Measurements from ENCODE around the gene GJA4. TPM values are rescaled to one million over a fixed set of nuclear protein-coding genes. Genes with fewer than 3 reads are reported as not detected.
"Not testable (repeated sequence)": the region's sequence is repeated elsewhere in the genome, so short reads cannot be mapped to it uniquely, and the experiment has no call there.

Gene GJA4
- total RNA-seq, 1 experiment from 2014 or later: not detected

DNA sequence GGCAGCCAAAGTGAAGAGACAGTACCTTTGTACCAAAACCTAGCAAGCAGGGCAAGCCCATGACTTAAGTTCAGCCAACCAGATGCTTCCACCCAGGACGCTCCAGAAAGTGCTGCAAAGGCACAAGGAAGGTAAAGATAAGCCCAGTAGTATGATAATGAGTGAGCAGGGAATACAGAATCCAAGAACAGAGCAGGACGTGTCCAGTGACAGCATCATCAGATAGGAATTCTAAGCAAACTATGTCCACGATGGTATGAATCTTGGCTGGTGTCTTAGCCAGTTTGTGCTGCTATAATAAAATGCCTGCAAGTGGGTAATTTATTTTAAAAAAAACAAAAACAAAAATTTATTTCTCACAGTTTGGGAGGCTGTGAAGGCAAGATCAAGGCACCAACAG, 13.6 kb downstream of the GJA4 start:
- no peak for DNase-seq
- H3K4me3 ChIP-seq: no peak overlapping the region

GRCh38 chr1:34808051-34808810, 15.4 kb downstream of the GJA4 start:
- Histone ChIP-seq H3K27me3 (no peaks in the 10 kb centered on the region), H3K4me3 (no peak overlapping the region), H3K36me3 (no peaks in the 10 kb centered on the region), H3K9me3 (peaks cover 8% of the 10 kb centered on the region)
- DNase-seq: no peak

More for the DNA sequence above, 13.6 kb downstream of the GJA4 start:
- Histone ChIP-seq H3K27me3 (no peaks in the 10 kb centered on the region), H3K9me3 (peaks cover 8% of the 10 kb centered on the region), H3K36me3 (no peaks in the 10 kb centered on the region)

DNA sequence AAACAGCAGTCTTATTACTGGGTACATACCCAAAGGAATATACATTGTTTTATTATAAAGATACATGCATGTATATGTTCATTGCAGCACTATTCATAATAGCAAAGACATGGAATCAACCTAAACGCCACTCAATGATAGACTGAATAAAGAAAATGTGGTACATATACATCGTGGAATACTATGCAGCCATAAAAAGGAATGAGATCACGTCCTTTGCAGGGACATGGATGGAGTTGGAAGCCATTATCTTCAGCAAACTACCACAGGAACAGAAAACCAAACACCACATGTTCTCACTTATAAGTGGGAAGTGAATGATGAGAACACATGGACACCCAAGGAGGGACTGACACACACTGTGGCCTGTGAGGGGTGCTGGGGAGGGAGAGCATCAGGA, 18.0 kb downstream of the GJA4 start:
- not testable (repeated sequence) for H3K9me3 ChIP-seq, H3K36me3 ChIP-seq, DNase-seq, H3K27me3 ChIP-seq, H3K4me3 ChIP-seq

DNA sequence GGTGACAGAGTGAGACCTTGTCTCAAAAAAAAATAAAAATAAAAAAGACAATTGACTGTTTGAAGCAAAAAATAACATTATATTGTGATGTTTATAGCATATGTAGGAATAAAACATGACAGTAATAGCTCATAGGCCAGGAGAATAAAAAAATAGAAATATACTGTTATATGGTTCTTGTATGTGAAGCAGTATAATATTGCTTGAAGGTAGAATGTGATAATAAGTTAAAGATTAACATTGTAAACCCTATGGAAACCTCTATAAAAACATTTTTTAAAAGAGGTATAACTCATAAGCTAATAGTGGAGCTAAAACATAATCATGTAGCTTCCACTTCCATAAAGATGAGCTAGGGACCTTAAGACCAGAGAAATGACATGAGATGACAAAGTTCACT, 23.5 kb downstream of the GJA4 start:
- H3K36me3 ChIP-seq: no peaks in the 10 kb centered on the region
- no peak for DNase-seq
- H3K4me3 ChIP-seq: no peak overlapping the region
- H3K9me3 ChIP-seq: no peaks in the 10 kb centered on the region
- no peaks in the 10 kb centered on the region for H3K27me3 ChIP-seq

DNA sequence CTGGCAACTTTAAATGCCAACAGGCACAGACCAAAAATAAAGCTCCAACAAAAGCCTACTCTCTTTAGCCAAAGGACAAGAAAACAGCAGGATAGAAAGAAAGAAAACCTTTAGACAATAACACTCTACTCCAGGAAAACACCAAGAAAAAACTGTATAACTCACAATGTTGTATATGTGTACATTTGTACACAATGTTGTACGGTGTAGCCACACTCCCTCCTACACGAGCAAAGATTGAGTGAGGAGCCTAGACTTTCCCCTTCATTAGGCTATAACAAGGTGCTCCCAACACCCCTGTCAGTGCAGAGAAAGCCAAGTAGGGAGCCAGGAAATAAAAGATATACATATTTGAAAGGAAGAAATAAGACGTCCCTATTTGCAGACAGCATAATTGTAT, 24.0 kb downstream of the GJA4 start:
- Histone ChIP-seq H3K4me3 (no peak overlapping the region), H3K27me3 (no peaks in the 10 kb centered on the region), H3K36me3 (no peaks in the 10 kb centered on the region), H3K9me3 (no peaks in the 10 kb centered on the region)
- DNase-seq: no peak

- not testable (repeated sequence) for H3K4me3 ChIP-seq, H3K9me3 ChIP-seq, H3K36me3 ChIP-seq, DNase-seq, H3K27me3 ChIP-seq
These were observed 26.1 kb downstream of the GJA4 start for GRCh38 chr1:34818862-34819261.

- no peaks in the 10 kb centered on the region for H3K9me3 ChIP-seq
- H3K27me3 ChIP-seq: no peaks in the 10 kb centered on the region
- no peak for DNase-seq
- H3K36me3 ChIP-seq: no peaks in the 10 kb centered on the region
- no peak overlapping the region for H3K4me3 ChIP-seq
These were observed 29.4 kb downstream of the GJA4 start for GRCh38 chr1:34822202-34822601.

- Histone ChIP-seq H3K4me3 (no peak overlapping the region), H3K9me3 (no peaks in the 10 kb centered on the region), H3K36me3 (no peaks in the 10 kb centered on the region), H3K27me3 (no peaks in the 10 kb centered on the region)
- DNase-seq: no peak
These were observed 32.1 kb downstream of the GJA4 start for GRCh38 chr1:34824817-34825454.

DNA sequence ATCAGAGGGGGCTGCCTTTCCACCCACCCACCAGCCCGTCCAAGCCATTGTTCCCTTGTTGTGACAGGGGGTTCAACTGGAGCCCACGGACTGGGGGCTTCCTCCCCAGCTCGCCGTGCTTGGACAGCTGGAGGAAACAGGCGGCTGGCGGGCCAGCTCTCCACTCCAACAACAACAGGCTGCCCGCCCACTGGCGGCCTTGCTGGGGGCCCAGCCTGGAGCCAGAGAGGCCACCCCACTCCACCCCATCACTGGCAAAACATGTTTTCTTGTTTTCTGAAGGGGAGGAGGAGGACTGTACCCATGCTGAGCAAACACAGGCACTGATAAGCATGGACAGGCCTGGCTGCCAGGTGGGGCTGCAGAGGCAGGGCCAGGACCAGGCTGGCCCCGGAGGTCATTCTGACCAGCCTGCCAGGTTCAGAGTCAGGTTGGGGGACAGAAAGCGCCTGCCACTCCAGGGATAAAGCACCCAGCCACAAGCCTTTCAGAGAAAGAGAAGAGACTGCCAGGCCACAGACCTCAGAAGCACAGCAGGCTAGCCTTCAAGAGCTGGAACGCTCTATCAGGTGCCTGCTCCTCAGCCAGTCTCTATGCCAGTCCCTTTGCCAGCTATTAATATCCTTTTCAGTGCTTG, 32.8 kb downstream of the GJA4 start:
- no peaks in the 10 kb centered on the region for H3K9me3 ChIP-seq
- no peak overlapping the region for H3K4me3 ChIP-seq
- DNase-seq: no peak
- no peaks in the 10 kb centered on the region for H3K36me3 ChIP-seq
- no peaks in the 10 kb centered on the region for H3K27me3 ChIP-seq

GRCh38 chr1:34827341-34827941, 34.6 kb downstream of the GJA4 start:
- no peak for DNase-seq
- H3K9me3 ChIP-seq: no peaks in the 10 kb centered on the region
- H3K27me3 ChIP-seq: no peaks in the 10 kb centered on the region
- H3K4me3 ChIP-seq: no peak overlapping the region
- H3K36me3 ChIP-seq: no peaks in the 10 kb centered on the region

DNA sequence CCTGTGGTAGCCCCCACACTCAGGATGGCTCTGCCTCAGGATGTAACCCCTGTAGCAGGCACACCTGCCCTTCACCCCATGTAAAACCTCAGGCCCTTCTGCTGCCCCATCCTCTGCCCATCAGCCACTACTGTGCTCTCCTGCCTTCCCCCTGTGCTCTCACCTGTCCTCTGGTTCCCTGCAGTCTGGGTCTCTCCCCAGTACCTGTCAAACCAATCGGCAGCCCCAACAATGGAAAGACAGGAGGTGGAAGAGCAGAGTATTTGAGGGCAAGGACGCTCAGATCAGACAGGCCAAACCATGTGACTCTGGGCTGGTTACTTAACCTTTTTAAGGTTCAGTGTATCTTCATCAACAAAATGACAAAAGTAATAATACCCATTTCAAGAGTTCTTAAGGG, 35.8 kb downstream of the GJA4 start:
- no peak for DNase-seq
- no peaks in the 10 kb centered on the region for H3K9me3 ChIP-seq
- no peak overlapping the region for H3K4me3 ChIP-seq
- H3K27me3 ChIP-seq: no peaks in the 10 kb centered on the region
- H3K36me3 ChIP-seq: no peaks in the 10 kb centered on the region

DNA sequence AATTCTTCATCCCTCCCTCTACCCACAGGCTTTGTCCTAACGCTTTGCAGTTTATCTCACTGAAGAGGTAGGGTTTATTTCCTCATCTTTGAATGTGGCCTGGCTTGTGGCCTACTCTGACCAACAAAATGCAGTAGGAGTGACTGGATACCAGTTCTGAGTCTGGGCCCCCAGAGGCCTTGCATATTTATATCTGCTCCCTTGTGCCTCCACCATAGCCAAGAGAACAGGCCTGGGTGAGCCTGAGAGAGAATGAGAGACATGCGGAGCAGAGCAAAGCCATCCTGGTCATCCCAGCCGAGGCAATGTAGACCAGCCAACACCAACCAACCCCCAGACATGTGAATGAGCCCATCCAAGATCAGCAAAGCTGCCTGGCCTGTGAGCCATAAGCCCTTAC, 36.5 kb downstream of the GJA4 start:
- Histone ChIP-seq H3K9me3 (no peaks in the 10 kb centered on the region), H3K4me3 (no peak overlapping the region), H3K27me3 (no peaks in the 10 kb centered on the region), H3K36me3 (no peaks in the 10 kb centered on the region)
- DNase-seq: no peak

DNA sequence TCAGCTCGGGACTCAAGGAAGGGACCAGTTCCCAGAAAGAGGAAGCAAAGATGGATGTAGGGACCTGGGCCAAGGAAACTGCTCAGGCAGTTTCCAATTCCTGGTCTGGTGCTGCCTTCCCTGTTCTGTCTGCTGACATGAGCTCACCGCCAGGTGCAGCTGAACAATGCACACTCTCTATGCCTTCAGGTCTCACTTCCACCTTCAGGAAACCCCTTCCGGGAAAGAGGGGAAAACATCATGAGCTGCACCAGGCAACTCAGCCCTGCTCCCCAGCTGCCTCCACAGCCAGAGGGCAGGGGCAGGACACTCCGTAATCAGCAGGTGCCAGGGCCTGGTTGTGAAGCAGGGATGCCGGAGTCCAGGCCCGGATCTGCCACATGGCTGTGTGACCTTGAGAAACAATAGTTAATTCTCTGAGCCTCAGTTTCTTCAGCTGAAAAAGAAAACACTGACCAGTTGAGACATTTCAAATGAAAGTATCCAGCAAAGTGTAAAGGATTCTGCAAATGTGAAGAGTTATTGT, 39.0 kb downstream of the GJA4 start:
- H3K27me3 ChIP-seq: no peaks in the 10 kb centered on the region
- no peaks in the 10 kb centered on the region for H3K9me3 ChIP-seq
- no peak overlapping the region for H3K4me3 ChIP-seq
- no peak for DNase-seq
- no peaks in the 10 kb centered on the region for H3K36me3 ChIP-seq

GRCh38 chr1:34833711-34834110, 40.9 kb downstream of the GJA4 start:
- H3K4me3 ChIP-seq: no peak overlapping the region
- no peaks in the 10 kb centered on the region for H3K9me3 ChIP-seq
- no peaks in the 10 kb centered on the region for H3K27me3 ChIP-seq
- H3K36me3 ChIP-seq: no peaks in the 10 kb centered on the region
- DNase-seq: no peak

DNA sequence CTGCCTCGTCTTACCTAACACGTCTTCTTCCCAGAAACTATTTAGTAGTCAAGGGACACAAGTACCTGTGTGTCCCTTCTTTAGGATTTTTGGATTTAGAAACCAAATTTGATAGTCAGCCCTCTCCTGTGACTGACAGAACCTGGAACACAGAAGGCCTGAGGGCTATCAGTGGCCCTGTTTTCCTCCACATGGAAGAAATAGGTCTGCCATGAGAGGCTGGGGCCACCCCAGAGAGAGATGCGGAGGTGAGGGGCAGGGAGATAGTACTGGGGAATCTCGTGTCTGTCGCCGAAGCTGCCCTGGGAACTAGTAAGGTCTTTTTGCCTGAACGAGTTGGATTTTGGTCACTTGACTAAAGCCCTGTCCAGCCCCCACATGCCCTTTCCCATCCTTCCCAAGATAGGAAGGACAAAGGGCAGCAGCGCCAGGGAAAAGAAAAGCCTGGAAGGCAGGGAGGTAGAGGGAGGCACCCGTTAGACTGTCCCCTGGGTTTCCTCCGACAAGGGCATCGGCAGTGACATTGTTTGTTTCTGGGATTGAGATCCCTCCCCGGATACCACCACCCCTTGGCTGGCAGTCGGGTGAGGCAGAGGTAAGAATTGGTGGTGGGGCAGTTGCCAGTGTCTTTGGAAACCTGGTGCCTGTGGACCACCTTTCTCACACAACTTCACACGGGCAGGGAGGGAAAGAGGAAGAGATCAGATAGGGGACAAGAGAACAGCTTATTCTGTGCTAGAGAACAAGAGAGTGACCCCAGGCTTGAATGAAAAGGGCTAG, 46.9 kb downstream of the GJA4 start:
- no peaks in the 10 kb centered on the region for H3K9me3 ChIP-seq
- DNase-seq: no peak
- H3K4me3 ChIP-seq: no peak overlapping the region
- H3K36me3 ChIP-seq: no peaks in the 10 kb centered on the region
- no peaks in the 10 kb centered on the region for H3K27me3 ChIP-seq

DNA sequence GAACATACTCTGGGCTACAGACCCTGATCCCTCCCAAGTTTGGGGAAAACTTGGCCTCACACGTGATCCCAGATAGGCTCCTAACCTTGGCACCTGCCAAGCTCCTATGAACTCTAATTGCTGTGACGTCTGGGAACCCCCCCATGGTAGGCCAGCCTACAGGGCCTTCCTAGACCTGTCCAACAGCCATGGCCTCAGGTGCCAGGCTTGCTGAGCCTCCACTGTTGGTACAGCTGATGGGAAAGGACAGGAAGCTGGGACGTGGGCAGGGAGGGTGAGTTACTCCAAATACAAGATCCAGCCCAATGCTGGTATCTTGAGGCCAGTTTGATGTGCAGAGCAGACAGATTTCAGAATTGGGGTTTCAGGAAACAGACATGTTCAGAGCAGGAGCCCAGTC, 47.6 kb downstream of the GJA4 start:
- Histone ChIP-seq H3K4me3 (no peak overlapping the region), H3K27me3 (no peaks in the 10 kb centered on the region), H3K9me3 (no peaks in the 10 kb centered on the region), H3K36me3 (no peaks in the 10 kb centered on the region)
- DNase-seq: no peak

GRCh38 chr1:34842073-34842472, 49.3 kb downstream of the GJA4 start:
- no peak for DNase-seq
- Histone ChIP-seq H3K9me3 (no peaks in the 10 kb centered on the region), H3K36me3 (no peaks in the 10 kb centered on the region), H3K27me3 (no peaks in the 10 kb centered on the region), H3K4me3 (no peak overlapping the region)
